Measurements from ENCODE around the gene ASS1. TPM values are rescaled to one million over a fixed set of nuclear protein-coding genes. Genes with fewer than 3 reads are reported as not detected.

Gene ASS1
- total RNA-seq, 1 experiment from 2014 or later, result 5.8 TPM

GRCh38 chr9:130445268-130445983, 665 bp downstream of the ASS1 start:
- TF ChIP-seq EZH2 (IDR thresholded peaks at IDR 0.05; ENCODE audit: borderline replicate concordance, low read depth, low read length, poor library complexity, severe bottlenecking) (no peak), CTCF (conservative IDR thresholded peaks at IDR 0.05; ENCODE audit: low read depth, low read length) (no peak)
- peaks cover 41% of the 10 kb centered on the region for H3K4me1 ChIP-seq (ENCODE audit: insufficient read depth, low read length, poor library complexity, severe bottlenecking)
- BruUV-seq (replicated peaks), result no TSS peak
- intact Hi-C loops (cut with micrococcal nuclease; ENCODE audit: unreplicated experiment), result no loop called here
- H3K36me3 ChIP-seq (ENCODE audit: insufficient read depth, low read length, poor library complexity, severe bottlenecking), result no peaks in the 10 kb centered on the region
- H3K27me3 ChIP-seq (replicated peaks; ENCODE audit: insufficient read depth, low read depth, low read length, poor library complexity), result no peaks in the 10 kb centered on the region
- peak overlapping the region; percentile 46 for H3K4me3 ChIP-seq (ENCODE audit: low read depth, low read length, poor library complexity, severe bottlenecking)
- DNase-seq (ENCODE audit: low spot score), result no peak
- peak overlapping the region; percentile 16 for H3K27ac ChIP-seq (ENCODE audit: low read depth, low read length, poor library complexity, severe bottlenecking)
- POLR2A ChIA-PET (ENCODE audit: low non-redundant PET), result interaction anchor here (0.6 kb wide), 1 partner anchor 428 kb away, joined by 9 read pairs; no protein-coding TSS in a partner anchor
- peaks cover 8% of the 10 kb centered on the region for H3K9me3 ChIP-seq (ENCODE audit: low read depth, low read length, poor library complexity, severe bottlenecking)
- CTCF ChIA-PET, result no interaction called here

- peak; percentile 51 for DNase-seq (ENCODE audit: low spot score)
- H3K27ac ChIP-seq (ENCODE audit: low read depth, low read length, poor library complexity, severe bottlenecking), result peak overlapping the region; percentile 53
- POLR2A ChIA-PET (ENCODE audit: low non-redundant PET), result interaction anchor here (0.6 kb wide), 1 partner anchor 429 kb away, joined by 9 read pairs; no protein-coding TSS in a partner anchor
- intact Hi-C loops (cut with micrococcal nuclease; ENCODE audit: unreplicated experiment), result no loop called here
- no peaks in the 10 kb centered on the region for H3K36me3 ChIP-seq (ENCODE audit: insufficient read depth, low read length, poor library complexity, severe bottlenecking)
- no peak overlapping the region for H3K4me3 ChIP-seq (ENCODE audit: low read depth, low read length, poor library complexity, severe bottlenecking)
- TF ChIP-seq CTCF (conservative IDR thresholded peaks at IDR 0.05; ENCODE audit: low read depth, low read length) (no peak), EZH2 (IDR thresholded peaks at IDR 0.05; ENCODE audit: borderline replicate concordance, low read depth, low read length, poor library complexity, severe bottlenecking) (no peak)
- H3K27me3 ChIP-seq (replicated peaks; ENCODE audit: insufficient read depth, low read depth, low read length, poor library complexity), result no peaks in the 10 kb centered on the region
- CTCF ChIA-PET, result no interaction called here
- H3K9me3 ChIP-seq (ENCODE audit: low read depth, low read length, poor library complexity, severe bottlenecking), result peaks cover 2% of the 10 kb centered on the region
- H3K4me1 ChIP-seq (ENCODE audit: insufficient read depth, low read length, poor library complexity, severe bottlenecking), result peaks cover 42% of the 10 kb centered on the region
- BruUV-seq (replicated peaks), result no TSS peak
These were observed 1.5 kb downstream of the ASS1 start for GRCh38 chr9:130446101-130446861.

- intact Hi-C loops (cut with micrococcal nuclease; ENCODE audit: unreplicated experiment), result no loop called here
These were observed 2.5 kb downstream of the ASS1 start for GRCh38 chr9:130447193-130447816.

More at GRCh38 chr9:130447193-130447816, 2.5 kb downstream of the ASS1 start:
- no peak for TF ChIP-seq CTCF (conservative IDR thresholded peaks at IDR 0.05; ENCODE audit: low read depth, low read length)
- POLR2A ChIA-PET (ENCODE audit: low non-redundant PET), result interaction anchor here (0.6 to 1.5 kb wide), 2 partner anchors 243 to 1713 kb away, joined by 4 to 5 read pairs; no protein-coding TSS in a partner anchor
- H3K9me3 ChIP-seq (ENCODE audit: low read depth, low read length, poor library complexity, severe bottlenecking), result no peaks in the 10 kb centered on the region
- CTCF ChIA-PET, result interaction anchor here (0.5 to 1.0 kb wide), 2 partner anchors 30 to 254 kb away, joined by 3 to 5 read pairs; no protein-coding TSS in a partner anchor
- H3K27ac ChIP-seq (ENCODE audit: low read depth, low read length, poor library complexity, severe bottlenecking), result peak overlapping the region; percentile 53
- no peaks in the 10 kb centered on the region for H3K36me3 ChIP-seq (ENCODE audit: insufficient read depth, low read length, poor library complexity, severe bottlenecking)
- DNase-seq (ENCODE audit: low spot score), result no peak
- no TSS peak for BruUV-seq (replicated peaks)
- H3K4me3 ChIP-seq (ENCODE audit: low read depth, low read length, poor library complexity, severe bottlenecking), result no peak overlapping the region
- H3K4me1 ChIP-seq (ENCODE audit: insufficient read depth, low read length, poor library complexity, severe bottlenecking), result peaks cover 46% of the 10 kb centered on the region
- no peaks in the 10 kb centered on the region for H3K27me3 ChIP-seq (replicated peaks; ENCODE audit: insufficient read depth, low read depth, low read length, poor library complexity)
